Mononuclear cell (primary cell): ENCODE measurements around the gene FAM53B. TPM values are rescaled to one million over a fixed set of nuclear protein-coding genes. Genes with fewer than 3 reads are reported as not detected.

ENCODE experiments used
- H3K27me3 ChIP-seq: 2 replicates; pipeline ENCODE4 v1.6.0; 2011; ENCODE audit warnings: low read length, control low read depth; ENCODE audit not compliant: insufficient read depth
- H3K4me1 ChIP-seq: 2 replicates; pipeline ENCODE4 v1.5.1; 2011; ENCODE audit warnings: mild to moderate bottlenecking, low read length, control low read depth; ENCODE audit not compliant: insufficient read depth
- H3K4me3 ChIP-seq: 2 replicates; pipeline ENCODE4 v1.5.1; 2011; ENCODE audit warnings: mild to moderate bottlenecking, low read length, moderate library complexity
- H3K9me3 ChIP-seq: 2 replicates; pipeline ENCODE4 v1.5.1; 2011; ENCODE audit warnings: low read depth, mild to moderate bottlenecking, control low read depth, low read length
- total RNA-seq: library from RNA; depleted of rRNA; stranded (reverse); fragments of >200 nt; gene quantifications from one replicate; pipeline ENCODE4 v1.2.3, GENCODE V29; 2012

Gene FAM53B
- total RNA-seq, 1 donor, result 88.5 TPM

GRCh38 chr10:124691421-124692099, 52.6 kb downstream of the FAM53B start:
- Histone ChIP-seq H3K4me3 (no peak overlapping the region), H3K4me1 (peaks cover 82% of the 10 kb centered on the region)

GRCh38 chr10:124691002-124691401, 53.2 kb downstream of the FAM53B start:
- H3K27me3 ChIP-seq, result no peaks in the 10 kb centered on the region
- peaks cover 82% of the 10 kb centered on the region for H3K4me1 ChIP-seq
- no peak overlapping the region for H3K4me3 ChIP-seq
- H3K9me3 ChIP-seq, result no peaks in the 10 kb centered on the region

More at GRCh38 chr10:124691421-124692099, 52.6 kb downstream of the FAM53B start:
- Histone ChIP-seq H3K27me3 (no peaks in the 10 kb centered on the region), H3K9me3 (no peaks in the 10 kb centered on the region)

- H3K9me3 ChIP-seq, result no peaks in the 10 kb centered on the region
- no peak overlapping the region for H3K4me3 ChIP-seq
- no peaks in the 10 kb centered on the region for H3K27me3 ChIP-seq
- peaks cover 83% of the 10 kb centered on the region for H3K4me1 ChIP-seq
Measured at GRCh38 chr10:124689911-124690498, 54.2 kb downstream of the FAM53B start.

- Histone ChIP-seq H3K9me3 (no peaks in the 10 kb centered on the region), H3K4me3 (no peak overlapping the region), H3K4me1 (peaks cover 83% of the 10 kb centered on the region), H3K27me3 (no peaks in the 10 kb centered on the region)
Measured at GRCh38 chr10:124688889-124689670, 55.1 kb downstream of the FAM53B start.

GRCh38 chr10:124688386-124688785, 55.8 kb downstream of the FAM53B start:
- H3K27me3 ChIP-seq, result no peaks in the 10 kb centered on the region
- no peak overlapping the region for H3K4me3 ChIP-seq
- no peaks in the 10 kb centered on the region for H3K9me3 ChIP-seq
- H3K4me1 ChIP-seq, result peaks cover 83% of the 10 kb centered on the region

- no peaks in the 10 kb centered on the region for H3K27me3 ChIP-seq
- no peaks in the 10 kb centered on the region for H3K9me3 ChIP-seq
- no peak overlapping the region for H3K4me3 ChIP-seq
- peaks cover 93% of the 10 kb centered on the region for H3K4me1 ChIP-seq
Measured at GRCh38 chr10:124686707-124687376, 57.3 kb downstream of the FAM53B start.

- Histone ChIP-seq H3K27me3 (no peaks in the 10 kb centered on the region), H3K4me1 (peaks cover 99% of the 10 kb centered on the region), H3K4me3 (no peak overlapping the region), H3K9me3 (no peaks in the 10 kb centered on the region)
Measured at GRCh38 chr10:124685261-124685660, 58.9 kb downstream of the FAM53B start.

- no peaks in the 10 kb centered on the region for H3K9me3 ChIP-seq
- no peak overlapping the region for H3K4me3 ChIP-seq
- peaks cover 99% of the 10 kb centered on the region for H3K4me1 ChIP-seq
- no peaks in the 10 kb centered on the region for H3K27me3 ChIP-seq
Measured at GRCh38 chr10:124683814-124684213, 60.4 kb downstream of the FAM53B start.

- H3K9me3 ChIP-seq, result no peaks in the 10 kb centered on the region
- peaks cover 99% of the 10 kb centered on the region for H3K4me1 ChIP-seq
- no peaks in the 10 kb centered on the region for H3K27me3 ChIP-seq
- no peak overlapping the region for H3K4me3 ChIP-seq
Measured at GRCh38 chr10:124681626-124682552, 62.3 kb downstream of the FAM53B start.

- Histone ChIP-seq H3K4me3 (no peak overlapping the region), H3K4me1 (peaks cover 99% of the 10 kb centered on the region), H3K9me3 (no peaks in the 10 kb centered on the region), H3K27me3 (no peaks in the 10 kb centered on the region)
Measured at GRCh38 chr10:124681091-124681490, 63.1 kb downstream of the FAM53B start.

- H3K4me3 ChIP-seq, result no peak overlapping the region
- H3K4me1 ChIP-seq, result peaks cover 99% of the 10 kb centered on the region
- no peaks in the 10 kb centered on the region for H3K27me3 ChIP-seq
- no peaks in the 10 kb centered on the region for H3K9me3 ChIP-seq
Measured at GRCh38 chr10:124680675-124681074, 63.5 kb downstream of the FAM53B start.

GRCh38 chr10:124679401-124679800, 64.8 kb downstream of the FAM53B start:
- peaks cover 99% of the 10 kb centered on the region for H3K4me1 ChIP-seq
- H3K4me3 ChIP-seq, result no peak overlapping the region

GRCh38 chr10:124678557-124679240, 65.5 kb downstream of the FAM53B start:
- Histone ChIP-seq H3K4me1 (peaks cover 99% of the 10 kb centered on the region), H3K27me3 (no peaks in the 10 kb centered on the region), H3K9me3 (no peaks in the 10 kb centered on the region), H3K4me3 (no peak overlapping the region)

More at GRCh38 chr10:124679401-124679800, 64.8 kb downstream of the FAM53B start:
- Histone ChIP-seq H3K9me3 (no peaks in the 10 kb centered on the region), H3K27me3 (no peaks in the 10 kb centered on the region)
